ENCODE results near the gene CGB1. TPM values are rescaled to one million over a fixed set of nuclear protein-coding genes. Genes with fewer than 3 reads are reported as not detected.
A peak's percentile ranks its signal among the peaks of the same experiment; 100 is the strongest.
"Not testable (repeated sequence)": the region's sequence is repeated elsewhere in the genome, so short reads cannot be mapped to it uniquely, and the experiment has no call there.

The CGB1 gene
- total RNA-seq, 2 donors from 2014 or later = not detected

- Histone ChIP-seq H3K4me1 (replicated peaks) (peaks cover 7% of the 10 kb centered on the region), H3K27ac (no peak overlapping the region), H3K4me3 (no peak overlapping the region), H3K9me3 (no peaks in the 10 kb centered on the region), H3K27me3 (replicated peaks; ENCODE audit: insufficient read depth) (no peaks in the 10 kb centered on the region), H3K36me3 (no peaks in the 10 kb centered on the region)
- intact Hi-C loops (cut with DNase I) = no loop called here
- 48% methylated on average over 9 of the region's 9 CpGs for WGBS
- no peak for TF ChIP-seq POLR2A (IDR thresholded peaks at IDR 0.05)
- TF ChIP-seq CTCF (IDR thresholded peaks at IDR 0.05) = no peak
- TF ChIP-seq POLR2AphosphoS5 (IDR thresholded peaks at IDR 0.05) = no peak
- DNase-seq (ENCODE audit: low spot score) = no peak
Measured at GRCh38 chr19:49059053-49059452, 22.4 kb upstream of the CGB1 start.

- WGBS = 20% methylated on average over 10 of the region's 10 CpGs
- peak; percentile 51 for DNase-seq (ENCODE audit: low spot score)
- H3K9me3 ChIP-seq = no peaks in the 10 kb centered on the region
- no peaks in the 10 kb centered on the region for H3K36me3 ChIP-seq
- no peak overlapping the region for H3K27ac ChIP-seq
- H3K4me1 ChIP-seq (replicated peaks) = peaks cover 7% of the 10 kb centered on the region
- H3K27me3 ChIP-seq (replicated peaks; ENCODE audit: insufficient read depth) = no peaks in the 10 kb centered on the region
- intact Hi-C loops (cut with DNase I) = no loop called here
- TF ChIP-seq POLR2A (IDR thresholded peaks at IDR 0.05) (no peak), CTCF (IDR thresholded peaks at IDR 0.05) (no peak), POLR2AphosphoS5 (IDR thresholded peaks at IDR 0.05) (no peak)
- no peak overlapping the region for H3K4me3 ChIP-seq
Measured at GRCh38 chr19:49058562-49058961, 21.9 kb upstream of the CGB1 start.

- no peaks in the 10 kb centered on the region for H3K9me3 ChIP-seq
- peaks cover 7% of the 10 kb centered on the region for H3K4me1 ChIP-seq (replicated peaks)
- H3K27me3 ChIP-seq (replicated peaks; ENCODE audit: insufficient read depth) = no peaks in the 10 kb centered on the region
- 4% methylated on average over 38 of the region's 38 CpGs for WGBS
- H3K27ac ChIP-seq = no peak within 1 kb of the TSS
- TF ChIP-seq POLR2A (IDR thresholded peaks at IDR 0.05) = peak; percentile 57
- no peak for TF ChIP-seq CTCF (IDR thresholded peaks at IDR 0.05)
- peak; percentile 35 for TF ChIP-seq POLR2AphosphoS5 (IDR thresholded peaks at IDR 0.05)
- H3K36me3 ChIP-seq = no peaks in the 10 kb centered on the region
- peak; percentile 74 for DNase-seq (ENCODE audit: low spot score)
- peak within 1 kb of the TSS; percentile 31 to 35 for H3K4me3 ChIP-seq
- intact Hi-C loops (cut with DNase I) = no loop called here
Measured at GRCh38 chr19:49057636-49058234, 21.0 kb upstream of the CGB1 start, which contains the start of gene CGB7. CGB7 (minus strand) TSS chr19:49057749; CDS start chr19:49055375, 2,374 bp downstream.

- DNase-seq (ENCODE audit: low spot score); H3K36me3 ChIP-seq; intact Hi-C loops (cut with DNase I); H3K27ac ChIP-seq; H3K4me1 ChIP-seq (replicated peaks); H3K9me3 ChIP-seq; H3K27me3 ChIP-seq (replicated peaks; ENCODE audit: insufficient read depth): not testable (repeated sequence)
- H3K4me3 ChIP-seq = peak overlapping the region; percentile 31 to 35
- 2% methylated on average over 34 of the region's 34 CpGs for WGBS
Measured at GRCh38 chr19:49056902-49057596, 20.4 kb upstream of the CGB1 start.

GRCh38 chr19:49056101-49056901 is 19.6 kb upstream of the CGB1 start:
- Histone ChIP-seq H3K27ac (no peak overlapping the region), H3K9me3 (no peaks in the 10 kb centered on the region), H3K36me3 (no peaks in the 10 kb centered on the region), H3K4me3 (peak overlapping the region; percentile 31 to 35), H3K27me3 (replicated peaks; ENCODE audit: insufficient read depth) (no peaks in the 10 kb centered on the region), H3K4me1 (replicated peaks) (peaks cover 7% of the 10 kb centered on the region)
- peak; percentile 63 for TF ChIP-seq POLR2AphosphoS5 (IDR thresholded peaks at IDR 0.05)
- peak in 3 of 4 experiments; percentile 34 to 58 (median 46) for TF ChIP-seq CTCF (IDR thresholded peaks at IDR 0.05)
- TF ChIP-seq POLR2A (IDR thresholded peaks at IDR 0.05) = peak; percentile 74
- WGBS = 3% methylated on average over 61 of the region's 63 CpGs
- intact Hi-C loops (cut with DNase I) = no loop called here
- DNase-seq (ENCODE audit: low spot score) = peak; percentile 51

GRCh38 chr19:49050376-49051033 is 13.8 kb upstream of the CGB1 start:
- H3K4me3 ChIP-seq; intact Hi-C loops (cut with DNase I); H3K36me3 ChIP-seq; H3K27me3 ChIP-seq (replicated peaks; ENCODE audit: insufficient read depth); DNase-seq (ENCODE audit: low spot score); H3K4me1 ChIP-seq (replicated peaks); H3K9me3 ChIP-seq; H3K27ac ChIP-seq: not testable (repeated sequence)
- 77% methylated on average over 20 of the region's 24 CpGs for WGBS

GRCh38 chr19:49049834-49050233 is 13.1 kb upstream of the CGB1 start:
- H3K27ac ChIP-seq; H3K9me3 ChIP-seq; intact Hi-C loops (cut with DNase I); H3K36me3 ChIP-seq; H3K4me1 ChIP-seq (replicated peaks); H3K4me3 ChIP-seq; DNase-seq (ENCODE audit: low spot score); H3K27me3 ChIP-seq (replicated peaks; ENCODE audit: insufficient read depth): not testable (repeated sequence)
- 90% methylated on average over 3 of the region's 4 CpGs for WGBS

All from prostate gland (tissue), 2 donors.